Loucy (cell line): Measurements from ENCODE around the gene PODN.

Experiments
- H2AFZ ChIP-seq: fragments of 200-600 bp; sonication (generic); 2 replicates; pipeline ENCODE4 v1.6.0; 2016; ENCODE audit warnings: antibody characterized with exemption, mild to moderate bottlenecking, low read length, moderate library complexity
- H3F3A ChIP-seq: fragments of 200-600 bp; 2 replicates; pipeline ENCODE4 v1.6.0; 2016; ENCODE audit warnings: antibody characterized with exemption, low read depth, mild to moderate bottlenecking
- H3K27me3 ChIP-seq: fragments of 200-600 bp; sonication (generic); 2 replicates; pipeline ENCODE4 v1.6.1; 2014; ENCODE audit warnings: low read length, mild to moderate bottlenecking; ENCODE audit not compliant: insufficient read depth, poor library complexity, severe bottlenecking
- H3K36me3 ChIP-seq: fragments of 200-600 bp; sonication (generic); 2 replicates; pipeline ENCODE4 v1.6.1; 2016; ENCODE audit warnings: low read length; ENCODE audit not compliant: insufficient read depth
- H3K4me1 ChIP-seq: fragments of 200-600 bp; sonication (generic); 2 replicates; pipeline ENCODE4 v1.5.1; 2014; ENCODE audit warnings: low read length, mild to moderate bottlenecking; ENCODE audit not compliant: insufficient read depth, poor library complexity, severe bottlenecking
- H3K4me2 ChIP-seq: fragments of 200-600 bp; sonication (generic); 2 replicates; pipeline ENCODE4 v1.6.0; 2014; ENCODE audit warnings: antibody characterized with exemption, low read length, low read depth, mild to moderate bottlenecking; ENCODE audit not compliant: poor library complexity, severe bottlenecking
- H3K4me3 ChIP-seq: fragments of 200-600 bp; sonication (generic); 2 replicates; pipeline ENCODE4 v1.5.1; 2014; ENCODE audit warnings: low read length, mild to moderate bottlenecking, mixed read lengths; ENCODE audit not compliant: poor library complexity, severe bottlenecking
- H3K79me2 ChIP-seq: fragments of 200-600 bp; sonication (generic); 2 replicates; pipeline ENCODE4 v1.6.1; 2014; ENCODE audit warnings: low read length; ENCODE audit not compliant: insufficient read depth
- H3K9ac ChIP-seq: fragments of 200-600 bp; sonication (generic); 2 replicates; pipeline ENCODE4 v1.6.0; 2014; ENCODE audit warnings: mild to moderate bottlenecking, low read depth, low read length, moderate library complexity; ENCODE audit not compliant: poor library complexity, severe bottlenecking
- H3K9me2 ChIP-seq: fragments of 200-600 bp; sonication (generic); replicated peaks from 2 replicates; pipeline ENCODE4 v1.6.1; 2016; ENCODE audit warnings: low read depth, low read length, mixed read lengths
- H3K9me3 ChIP-seq: fragments of 200-600 bp; sonication (generic); 2 replicates; pipeline ENCODE4 v1.6.1; 2014; ENCODE audit warnings: mild to moderate bottlenecking, antibody characterized with exemption, low read length, low read depth; ENCODE audit not compliant: insufficient read depth
- H4K20me1 ChIP-seq: fragments of 200-600 bp; sonication (generic); 2 replicates; pipeline ENCODE4 v1.6.0; 2014; ENCODE audit warnings: antibody characterized with exemption, low read length, mild to moderate bottlenecking; ENCODE audit not compliant: insufficient read depth, poor library complexity, severe bottlenecking
- CTCF ChIP-seq: fragments of 200-600 bp; sonication (generic); conservative IDR thresholded peaks from 2 replicates; pipeline ENCODE4 v1.5.1; 2014; ENCODE audit warnings: mild to moderate bottlenecking, antibody characterized with exemption, low read length
- EZH2phosphoT487 ChIP-seq: fragments of 200-600 bp; IDR thresholded peaks from 2 replicates; pipeline ENCODE4 v1.6.1; 2018; ENCODE audit warnings: antibody characterized with exemption, mild to moderate bottlenecking, moderate library complexity, borderline replicate concordance

PODN gene

GRCh38 chr1:53079251-53079650 lies 17.2 kb downstream of the PODN start:
- Histone ChIP-seq H3K4me3 (no peak overlapping the region), H3K27me3 (no peaks in the 10 kb centered on the region), H3K4me1 (no peaks in the 10 kb centered on the region), H4K20me1 (no peaks in the 10 kb centered on the region), H3K9me2 (no peaks in the 10 kb centered on the region), H2AFZ (no peak overlapping the region), H3K36me3 (no peaks in the 10 kb centered on the region), H3K9ac (no peak overlapping the region), H3F3A (no peaks in the 10 kb centered on the region), H3K4me2 (no peak overlapping the region), H3K79me2 (no peaks in the 10 kb centered on the region), H3K9me3 (no peaks in the 10 kb centered on the region)
- TF ChIP-seq CTCF (no peak), EZH2phosphoT487 (no peak)

- H3K4me1 ChIP-seq, result no peaks in the 10 kb centered on the region
Observed at GRCh38 chr1:53080041-53080440, 18.0 kb downstream of the PODN start.

GRCh38 chr1:53080769-53081168 lies 18.8 kb downstream of the PODN start:
- H3K4me1 ChIP-seq, result no peaks in the 10 kb centered on the region
- H3F3A ChIP-seq, result no peaks in the 10 kb centered on the region
- H3K9ac ChIP-seq, result no peak overlapping the region
- no peaks in the 10 kb centered on the region for H4K20me1 ChIP-seq
- no peaks in the 10 kb centered on the region for H3K9me2 ChIP-seq
- H2AFZ ChIP-seq, result no peak overlapping the region
- H3K36me3 ChIP-seq, result no peaks in the 10 kb centered on the region
- H3K4me2 ChIP-seq, result no peak overlapping the region
- H3K4me3 ChIP-seq, result no peak overlapping the region
- H3K79me2 ChIP-seq, result no peaks in the 10 kb centered on the region
- H3K27me3 ChIP-seq, result no peaks in the 10 kb centered on the region
- no peaks in the 10 kb centered on the region for H3K9me3 ChIP-seq
- TF ChIP-seq EZH2phosphoT487, result no peak
- TF ChIP-seq CTCF, result no peak

More at GRCh38 chr1:53080041-53080440, 18.0 kb downstream of the PODN start:
- H3K9me2 ChIP-seq, result no peaks in the 10 kb centered on the region
- no peaks in the 10 kb centered on the region for H3K27me3 ChIP-seq
- no peaks in the 10 kb centered on the region for H3F3A ChIP-seq
- no peaks in the 10 kb centered on the region for H4K20me1 ChIP-seq
- H3K9ac ChIP-seq, result no peak overlapping the region
- H2AFZ ChIP-seq, result no peak overlapping the region
- no peak overlapping the region for H3K4me2 ChIP-seq
- H3K4me3 ChIP-seq, result no peak overlapping the region
- H3K36me3 ChIP-seq, result no peaks in the 10 kb centered on the region
- no peaks in the 10 kb centered on the region for H3K79me2 ChIP-seq
- no peaks in the 10 kb centered on the region for H3K9me3 ChIP-seq
- TF ChIP-seq CTCF (no peak), EZH2phosphoT487 (no peak)
